Endothelial cell of umbilical vein (primary cell): ENCODE data around the gene MTFR1L. TPM values are rescaled to one million over a fixed set of nuclear protein-coding genes. Genes with fewer than 3 reads are reported as not detected.

ENCODE experiments used
- BruUV-seq: library from RNA; stranded (reverse); fragments of 400-500 nt; replicated peaks from 2 replicates; lab custom pipeline; 2021; lab: Mats Ljungman, UMichigan
- CTCF ChIA-PET: fragments of 300-600, 350-600 bp; sonication (Branson Sonifier 250); formaldehyde crosslinking; loops from one replicate; lab custom pipeline; 2021; ENCODE audit warnings: antibody characterized with exemption, inconsistent platforms; lab: Charles Lee
- POLR2A ChIA-PET: fragments of 300-600, 350-600 bp; sonication (Branson Sonifier 250); formaldehyde crosslinking; loops from one replicate; lab custom pipeline; 2021; ENCODE audit warnings: antibody characterized with exemption, inconsistent platforms; lab: Charles Lee
- DNase-seq: peaks from one replicate; pipeline ENCODE4 v3.0.0-alpha.2; 2011; ENCODE audit warnings: low read depth, low spot score
- FAIRE-seq: peaks from 2 replicates; lab custom pipeline; 2011; peaks lifted over from hg19 to GRCh38; lab: Jason Lieb, UNC
- H2AFZ ChIP-seq: 2 replicates; pipeline ENCODE4 v1.6.0; 2012; ENCODE audit warnings: low read depth, low read length, control low read depth, inconsistent platforms
- H3K27ac ChIP-seq: 2 replicates; pipeline ENCODE4 v1.5.1; 2011; ENCODE audit warnings: low read depth, mild to moderate bottlenecking, control low read depth, low read length, moderate library complexity; ENCODE audit not compliant: insufficient read depth
- H3K27me3 ChIP-seq, 2 experiments: 2 replicates each; pipeline versions ENCODE4 v1.6.0 to v1.6.1; 2011; ENCODE audit warnings: low read length in 2 of 2, mixed read lengths in 1 of 2; ENCODE audit not compliant: control insufficient read depth in 2 of 2, insufficient read depth in 2 of 2
- H3K36me3 ChIP-seq, 2 experiments: 2 replicates in 1 of 2; 3 replicates in 1 of 2; pipeline ENCODE4 v1.5.1; 2011; ENCODE audit warnings: low read length in 2 of 2, mild to moderate bottlenecking in 1 of 2, moderate library complexity in 1 of 2; ENCODE audit not compliant: control insufficient read depth in 2 of 2, insufficient read depth in 2 of 2; ENCODE audit errors: extremely low read depth in 1 of 2
- H3K4me1 ChIP-seq: 3 replicates; pipeline ENCODE4 v1.5.1; 2011; ENCODE audit warnings: mild to moderate bottlenecking, low read length; ENCODE audit not compliant: control insufficient read depth, insufficient read depth; ENCODE audit errors: extremely low read depth
- H3K4me2 ChIP-seq: 2 replicates; pipeline ENCODE4 v1.6.1; 2011; ENCODE audit warnings: low read length, control low read depth, mixed read lengths; ENCODE audit not compliant: insufficient read depth
- H3K4me3 ChIP-seq, 3 experiments: fragments of 200-600 bp in 1 of 3; sonication (generic), shearing (Covaris generic) in 1 of 3; replicated peaks in 1 of 3; 2 replicates each; pipeline ENCODE4 v1.5.1; 2011 to 2016; ENCODE audit warnings: control low read depth in 3 of 3, low read length in 3 of 3, mild to moderate bottlenecking in 2 of 3, inconsistent platforms in 1 of 3, low read depth in 1 of 3, moderate library complexity in 1 of 3; ENCODE audit not compliant: insufficient read depth in 1 of 3
- H3K79me2 ChIP-seq: 2 replicates; pipeline ENCODE4 v1.6.0; 2012; ENCODE audit warnings: low read length, inconsistent platforms; ENCODE audit not compliant: control insufficient read depth, insufficient read depth
- H3K9ac ChIP-seq: replicated peaks from 2 replicates; pipeline ENCODE3; 2011; ENCODE audit warnings: low read length, control low read depth; ENCODE audit not compliant: insufficient read depth; ENCODE audit errors: extremely low read depth
- H3K9me1 ChIP-seq: replicated peaks from 3 replicates; pipeline ENCODE4 v1.6.0; 2011; ENCODE audit warnings: mild to moderate bottlenecking, low read length; ENCODE audit not compliant: control insufficient read depth, insufficient read depth; ENCODE audit errors: extremely low read depth
- H3K9me3 ChIP-seq: replicated peaks from 2 replicates; pipeline ENCODE4 v1.5.1; 2012; ENCODE audit warnings: low read length, inconsistent platforms; ENCODE audit not compliant: control insufficient read depth, insufficient read depth
- H4K20me1 ChIP-seq: replicated peaks from 2 replicates; pipeline ENCODE3; 2011; ENCODE audit warnings: mild to moderate bottlenecking, low read length; ENCODE audit not compliant: control insufficient read depth, insufficient read depth; ENCODE audit errors: extremely low read depth
- EZH2 ChIP-seq: IDR thresholded peaks from 2 replicates; pipeline ENCODE4 v1.6.1; 2012; ENCODE audit warnings: borderline replicate concordance, low read depth, mild to moderate bottlenecking, moderate library complexity, low read length, inconsistent platforms; ENCODE audit not compliant: severe bottlenecking
- GATA2 ChIP-seq: IDR thresholded peaks from 2 replicates; pipeline ENCODE4 v1.7.0; 2011; ENCODE audit warnings: low read depth, mild to moderate bottlenecking, moderate library complexity, mixed read lengths, low read length; ENCODE audit not compliant: insufficient read length, insufficient read depth
- MAX ChIP-seq: IDR thresholded peaks from 2 replicates; pipeline ENCODE4 v1.6.1; 2011; ENCODE audit not compliant: insufficient read depth, insufficient read length
- POLR2A ChIP-seq: IDR thresholded peaks from 2 replicates; pipeline ENCODE4 v1.6.1; 2012; ENCODE audit warnings: low read depth, mild to moderate bottlenecking, control low read depth, low read length
- POLR2AphosphoS5 ChIP-seq: IDR thresholded peaks from 2 replicates; pipeline ENCODE4 v1.6.1; 2012; ENCODE audit warnings: low read depth, mild to moderate bottlenecking, control low read depth, low read length, moderate library complexity; ENCODE audit not compliant: insufficient read depth
- dilution Hi-C: fragments of 300-500 bp; cut with MboI; formaldehyde crosslinking; loops from one replicate; pipeline ENCODE4 v1.15.0; 2019; ENCODE audit warnings: low sequenced_read_pairs; ENCODE audit not compliant: extremely low pct_ligation_motif_present
- intact Hi-C: fragments of 100-400 bp; cut with micrococcal nuclease; formaldehyde crosslinking; loops from one replicate; pipeline ENCODE4 v1.10.0; 2022
- polyA plus RNA-seq, 4 experiments: library from polyadenylated mRNA; depleted of rRNA in 3 of 4; stranded (reverse) in 3 of 4; unstranded in 1 of 4; fragments of >200 nt; gene quantifications; 2 replicates each; pipeline versions ENCODE4 v1.2.1 to v1.2.3, GENCODE V29; 2011 to 2012; ENCODE audit warnings: missing spikeins in 1 of 4
- total RNA-seq: library from RNA; stranded (reverse); gene quantifications from 2 replicates; pipeline ENCODE4 v1.2.3, GENCODE V29; 2021

The MTFR1L gene
- total and polyA plus RNA-seq, 2 donors (not counting 3 experiments of a cell fraction or from before 2014, with no cell fraction given): 34.8 to 45.5 TPM

GRCh38 chr1:25799935-25800702 lies 19.6 kb upstream of the MTFR1L start, which contains the start of gene SELENON:
Gene SELENON, plus strand, starts transcription at chr1:25800193. Its CDS starts 38 bp downstream, at chr1:25800231.
- Histone ChIP-seq H3K9me1 (no peaks in the 10 kb centered on the region), H3K36me3 (no peaks in the 10 kb centered on the region), H3K9ac (peak within 1 kb of the TSS; percentile 53), H3K4me3 (peak within 1 kb of the TSS; percentile 22 to 61 (median 53)), H3K27ac (peak within 1 kb of the TSS; percentile 30), H4K20me1 (no peaks in the 10 kb centered on the region), H2AFZ (peak within 1 kb of the TSS; percentile 80), H3K79me2 (peaks cover 20% of the 10 kb centered on the region), H3K9me3 (no peaks in the 10 kb centered on the region), H3K4me1 (peaks cover 28% of the 10 kb centered on the region), H3K4me2 (peak within 1 kb of the TSS; percentile 53), H3K27me3 (peaks cover 0 to 1% of the 10 kb centered on the region in 2 experiments)
- dilution Hi-C loops: no loop called here
- DNase-seq (peak; percentile 51), FAIRE-seq (peak; percentile 47)
- peak; percentile 33 for TF ChIP-seq POLR2A
- TF ChIP-seq POLR2AphosphoS5: peak; percentile 77
- no peak for TF ChIP-seq EZH2
- POLR2A ChIA-PET: no interaction called here
- intact Hi-C loops: loop anchor here (5.0 to 10.0 kb wide), 3 partner anchors 258 to 565 kb away; partner anchors contain the start of genes LDLRAP1, MACO1 and SYF2
- BruUV-seq: no TSS peak
- CTCF ChIA-PET: interaction anchor here (0.7 to 3.1 kb wide), 8 partner anchors 9 to 369 kb away, joined by 3 to 15 read pairs (median 3); no protein-coding TSS in a partner anchor

GRCh38 chr1:25800703-25801377 lies 18.9 kb upstream of the MTFR1L start:
- peak; percentile 18 for DNase-seq
- ChIA-PET CTCF (interaction anchor here (0.7 to 3.1 kb wide), 7 partner anchors 9 to 369 kb away, joined by 3 to 15 read pairs (median 3); no protein-coding TSS in a partner anchor), POLR2A (no interaction called here)
- H3K27ac ChIP-seq: no peak overlapping the region
- intact Hi-C loops (loop anchor here (10.0 kb wide), 2 partner anchors 366 to 566 kb away; partner anchors contain the start of genes MACO1 and SYF2), dilution Hi-C loops (no loop called here)
- peak overlapping the region; percentile 2 for H2AFZ ChIP-seq
- H3K4me3 ChIP-seq: peak overlapping the region; percentile 22 to 61 (median 53)
- no peaks in the 10 kb centered on the region for H3K36me3 ChIP-seq
- peak; percentile 26 for TF ChIP-seq POLR2A
- TF ChIP-seq GATA2: no peak
- no peak for TF ChIP-seq MAX
- peak; percentile 56 for FAIRE-seq
- H3K9ac ChIP-seq: peak overlapping the region; percentile 53
- H3K9me3 ChIP-seq: no peaks in the 10 kb centered on the region
- peaks cover 0 to 1% of the 10 kb centered on the region in 2 experiments for H3K27me3 ChIP-seq
- H3K4me1 ChIP-seq: peaks cover 35% of the 10 kb centered on the region
- H3K9me1 ChIP-seq: no peaks in the 10 kb centered on the region
- no peaks in the 10 kb centered on the region for H4K20me1 ChIP-seq
- peaks cover 20% of the 10 kb centered on the region for H3K79me2 ChIP-seq
- peak overlapping the region; percentile 53 for H3K4me2 ChIP-seq
- BruUV-seq: no TSS peak
